Loucy (cell line): ENCODE measurements around the gene IL18BP.

ENCODE experiments used
- H2AFZ ChIP-seq: fragments of 200-600 bp; sonication (generic); 2 replicates; pipeline ENCODE4 v1.6.0; 2016; ENCODE audit warnings: antibody characterized with exemption, mild to moderate bottlenecking, low read length, moderate library complexity
- H3F3A ChIP-seq: fragments of 200-600 bp; 2 replicates; pipeline ENCODE4 v1.6.0; 2016; ENCODE audit warnings: antibody characterized with exemption, low read depth, mild to moderate bottlenecking
- H3K27me3 ChIP-seq: fragments of 200-600 bp; sonication (generic); 2 replicates; pipeline ENCODE4 v1.6.1; 2014; ENCODE audit warnings: low read length, mild to moderate bottlenecking; ENCODE audit not compliant: insufficient read depth, poor library complexity, severe bottlenecking
- H3K36me3 ChIP-seq: fragments of 200-600 bp; sonication (generic); 2 replicates; pipeline ENCODE4 v1.6.1; 2016; ENCODE audit warnings: low read length; ENCODE audit not compliant: insufficient read depth
- H3K4me1 ChIP-seq: fragments of 200-600 bp; sonication (generic); 2 replicates; pipeline ENCODE4 v1.5.1; 2014; ENCODE audit warnings: low read length, mild to moderate bottlenecking; ENCODE audit not compliant: insufficient read depth, poor library complexity, severe bottlenecking
- H3K4me2 ChIP-seq: fragments of 200-600 bp; sonication (generic); 2 replicates; pipeline ENCODE4 v1.6.0; 2014; ENCODE audit warnings: antibody characterized with exemption, low read length, low read depth, mild to moderate bottlenecking; ENCODE audit not compliant: poor library complexity, severe bottlenecking
- H3K4me3 ChIP-seq: fragments of 200-600 bp; sonication (generic); 2 replicates; pipeline ENCODE4 v1.5.1; 2014; ENCODE audit warnings: low read length, mild to moderate bottlenecking, mixed read lengths; ENCODE audit not compliant: poor library complexity, severe bottlenecking
- H3K79me2 ChIP-seq: fragments of 200-600 bp; sonication (generic); 2 replicates; pipeline ENCODE4 v1.6.1; 2014; ENCODE audit warnings: low read length; ENCODE audit not compliant: insufficient read depth
- H3K9ac ChIP-seq: fragments of 200-600 bp; sonication (generic); 2 replicates; pipeline ENCODE4 v1.6.0; 2014; ENCODE audit warnings: mild to moderate bottlenecking, low read depth, low read length, moderate library complexity; ENCODE audit not compliant: poor library complexity, severe bottlenecking
- H3K9me2 ChIP-seq: fragments of 200-600 bp; sonication (generic); replicated peaks from 2 replicates; pipeline ENCODE4 v1.6.1; 2016; ENCODE audit warnings: low read depth, low read length, mixed read lengths
- H3K9me3 ChIP-seq: fragments of 200-600 bp; sonication (generic); 2 replicates; pipeline ENCODE4 v1.6.1; 2014; ENCODE audit warnings: mild to moderate bottlenecking, antibody characterized with exemption, low read length, low read depth; ENCODE audit not compliant: insufficient read depth
- H4K20me1 ChIP-seq: fragments of 200-600 bp; sonication (generic); 2 replicates; pipeline ENCODE4 v1.6.0; 2014; ENCODE audit warnings: antibody characterized with exemption, low read length, mild to moderate bottlenecking; ENCODE audit not compliant: insufficient read depth, poor library complexity, severe bottlenecking
- EZH2phosphoT487 ChIP-seq: fragments of 200-600 bp; IDR thresholded peaks from 2 replicates; pipeline ENCODE4 v1.6.1; 2018; ENCODE audit warnings: antibody characterized with exemption, mild to moderate bottlenecking, moderate library complexity, borderline replicate concordance
- TF ChIP-seq, protein P1 (sequence below): fragments of 200-600 bp; sonication (generic); conservative IDR thresholded peaks from 2 replicates; pipeline ENCODE4 v1.5.1; 2014; ENCODE audit warnings: mild to moderate bottlenecking, antibody characterized with exemption, low read length

Gene IL18BP

DNA sequence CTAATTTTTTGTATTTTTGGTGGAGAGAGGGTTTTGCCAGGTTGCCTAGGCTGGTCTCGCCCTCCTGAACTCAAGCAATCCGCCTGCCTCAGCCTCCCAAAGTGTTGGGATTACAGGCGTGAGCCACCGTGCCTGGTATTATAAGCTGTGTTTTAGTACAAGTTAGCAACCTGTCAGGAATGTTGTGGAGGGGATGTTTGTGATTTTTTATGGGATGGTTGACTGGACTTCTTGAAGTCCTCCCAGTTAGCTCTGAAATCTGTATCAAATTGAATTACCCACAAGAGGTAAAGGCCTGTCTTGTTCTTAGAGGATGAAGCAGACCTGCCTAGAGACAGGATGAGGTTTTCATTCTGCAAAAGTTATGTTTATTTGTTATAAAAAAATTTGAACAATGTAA is 34.1 kb upstream of the IL18BP start:
- Histone ChIP-seq H3K4me3 (no peak overlapping the region), H3K36me3 (peaks cover 64% of the 10 kb centered on the region), H3K9me3 (no peaks in the 10 kb centered on the region), H3K4me2 (no peak overlapping the region), H3K9ac (no peak overlapping the region), H3F3A (no peaks in the 10 kb centered on the region), H2AFZ (no peak overlapping the region), H3K79me2 (no peaks in the 10 kb centered on the region), H3K27me3 (no peaks in the 10 kb centered on the region), H3K9me2 (no peaks in the 10 kb centered on the region), H3K4me1 (no peaks in the 10 kb centered on the region), H4K20me1 (no peaks in the 10 kb centered on the region)
- TF ChIP-seq, protein P1, sequence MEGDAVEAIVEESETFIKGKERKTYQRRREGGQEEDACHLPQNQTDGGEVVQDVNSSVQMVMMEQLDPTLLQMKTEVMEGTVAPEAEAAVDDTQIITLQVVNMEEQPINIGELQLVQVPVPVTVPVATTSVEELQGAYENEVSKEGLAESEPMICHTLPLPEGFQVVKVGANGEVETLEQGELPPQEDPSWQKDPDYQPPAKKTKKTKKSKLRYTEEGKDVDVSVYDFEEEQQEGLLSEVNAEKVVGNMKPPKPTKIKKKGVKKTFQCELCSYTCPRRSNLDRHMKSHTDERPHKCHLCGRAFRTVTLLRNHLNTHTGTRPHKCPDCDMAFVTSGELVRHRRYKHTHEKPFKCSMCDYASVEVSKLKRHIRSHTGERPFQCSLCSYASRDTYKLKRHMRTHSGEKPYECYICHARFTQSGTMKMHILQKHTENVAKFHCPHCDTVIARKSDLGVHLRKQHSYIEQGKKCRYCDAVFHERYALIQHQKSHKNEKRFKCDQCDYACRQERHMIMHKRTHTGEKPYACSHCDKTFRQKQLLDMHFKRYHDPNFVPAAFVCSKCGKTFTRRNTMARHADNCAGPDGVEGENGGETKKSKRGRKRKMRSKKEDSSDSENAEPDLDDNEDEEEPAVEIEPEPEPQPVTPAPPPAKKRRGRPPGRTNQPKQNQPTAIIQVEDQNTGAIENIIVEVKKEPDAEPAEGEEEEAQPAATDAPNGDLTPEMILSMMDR = no peak
- no peak for TF ChIP-seq EZH2phosphoT487

DNA sequence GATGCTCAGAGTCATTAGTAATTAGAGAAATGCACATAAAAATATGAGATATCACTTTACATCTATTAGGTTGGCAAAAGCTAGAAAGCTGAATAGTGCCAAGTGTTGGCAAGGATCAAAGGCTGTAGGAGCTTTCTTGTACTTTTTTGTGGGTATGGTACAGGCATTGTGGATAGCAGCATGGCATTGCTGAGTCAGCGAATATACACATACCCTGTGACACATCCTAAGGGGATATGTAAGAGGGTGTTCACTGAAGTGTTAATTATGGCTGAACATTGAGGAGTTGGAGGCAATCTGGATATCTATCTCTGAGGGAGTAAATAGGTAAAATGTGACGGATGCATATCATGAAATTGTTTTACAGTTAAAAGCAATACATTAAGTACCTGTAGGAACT is 27.0 kb upstream of the IL18BP start:
- no peaks in the 10 kb centered on the region for H3K4me1 ChIP-seq
- TF ChIP-seq, protein P1 = no peak
- TF ChIP-seq EZH2phosphoT487 = no peak
- no peak overlapping the region for H3K4me3 ChIP-seq
- no peak overlapping the region for H3K4me2 ChIP-seq
- no peaks in the 10 kb centered on the region for H3K27me3 ChIP-seq
- H4K20me1 ChIP-seq = no peaks in the 10 kb centered on the region
- H2AFZ ChIP-seq = no peak overlapping the region
- H3K36me3 ChIP-seq = peaks cover 41% of the 10 kb centered on the region
- H3K79me2 ChIP-seq = no peaks in the 10 kb centered on the region
- no peaks in the 10 kb centered on the region for H3K9me2 ChIP-seq
- H3F3A ChIP-seq = no peaks in the 10 kb centered on the region
- no peaks in the 10 kb centered on the region for H3K9me3 ChIP-seq
- no peak overlapping the region for H3K9ac ChIP-seq

DNA sequence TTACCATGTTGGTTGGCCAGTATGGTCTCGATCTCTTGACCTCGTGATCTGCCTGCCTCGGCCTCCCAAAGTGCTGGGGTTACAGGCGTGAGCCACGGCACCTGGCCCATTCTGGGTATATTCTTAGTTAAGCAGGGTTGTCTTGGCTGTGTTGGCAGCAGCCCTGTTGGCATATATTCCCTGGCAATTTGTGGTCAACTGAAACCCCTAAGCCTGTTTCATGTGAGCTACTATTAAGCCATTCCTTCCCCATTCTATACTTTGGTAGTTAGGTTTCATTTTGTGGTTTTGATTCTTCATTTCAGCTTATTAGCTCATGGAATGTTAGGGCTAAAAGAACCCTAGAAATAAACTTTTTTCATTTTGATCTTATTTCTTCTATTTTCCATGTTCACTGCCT is 22.2 kb upstream of the IL18BP start:
- no peaks in the 10 kb centered on the region for H3K9me3 ChIP-seq
- no peak overlapping the region for H3K9ac ChIP-seq
- no peak overlapping the region for H3K4me2 ChIP-seq
- no peaks in the 10 kb centered on the region for H3K27me3 ChIP-seq
- H4K20me1 ChIP-seq = no peaks in the 10 kb centered on the region
- no peaks in the 10 kb centered on the region for H3F3A ChIP-seq
- H3K79me2 ChIP-seq = no peaks in the 10 kb centered on the region
- H3K4me3 ChIP-seq = no peak overlapping the region
- H3K9me2 ChIP-seq = no peaks in the 10 kb centered on the region
- H2AFZ ChIP-seq = no peak overlapping the region
- H3K4me1 ChIP-seq = no peaks in the 10 kb centered on the region
- peaks cover 39% of the 10 kb centered on the region; the same call in 1 of the 2 replicates for H3K36me3 ChIP-seq
- TF ChIP-seq EZH2phosphoT487 = no peak
- TF ChIP-seq, protein P1 = no peak
